KBM-7 (cell line): ENCODE results near the gene PCDH12.
"Not testable (repeated sequence)": the region's sequence is repeated elsewhere in the genome, so short reads cannot be mapped to it uniquely, and the experiment has no call there.

Experiments used
- DNase-seq: peaks from one replicate; pipeline ENCODE4 v3.0.0-alpha.2; 2015
- in situ Hi-C: fragments of 300-500 bp; cut with MboI; formaldehyde crosslinking; loops from 2 replicates; pipeline ENCODE4 v1.14.3; 2020; ENCODE audit warnings: low sequenced_read_pairs, low pct_unique_long_range_greater_than_20kb, mixed read lengths

The PCDH12 gene

GRCh38 chr5:141944076-141944475, 13.9 kb downstream of the PCDH12 start:
- no peak for DNase-seq
- in situ Hi-C loops, result no loop called here

GRCh38 chr5:141942185-141942857, 15.7 kb downstream of the PCDH12 start:
- DNase-seq, result no peak
- in situ Hi-C loops, result no loop called here

GRCh38 chr5:141941779-141942178, 16.2 kb downstream of the PCDH12 start:
- no peak for DNase-seq
- in situ Hi-C loops, result no loop called here

GRCh38 chr5:141941307-141941706, 16.7 kb downstream of the PCDH12 start:
- in situ Hi-C loops, result no loop called here
- DNase-seq, result no peak

- in situ Hi-C loops, result no loop called here
Measured at GRCh38 chr5:141940695-141941271, 17.2 kb downstream of the PCDH12 start.

GRCh38 chr5:141935538-141935937, 22.5 kb downstream of the PCDH12 start:
- no peak for DNase-seq
- in situ Hi-C loops, result no loop called here

More at GRCh38 chr5:141940695-141941271, 17.2 kb downstream of the PCDH12 start:
- DNase-seq, result no peak

GRCh38 chr5:141934099-141934844, 23.7 kb downstream of the PCDH12 start:
- no peak for DNase-seq
- in situ Hi-C loops, result no loop called here

GRCh38 chr5:141933151-141933550, 24.9 kb downstream of the PCDH12 start:
- in situ Hi-C loops, result no loop called here
- DNase-seq, result no peak

GRCh38 chr5:141931694-141932093, 26.3 kb downstream of the PCDH12 start:
- no peak for DNase-seq
- in situ Hi-C loops, result no loop called here

- in situ Hi-C loops, result no loop called here
- DNase-seq, result no peak
Measured at GRCh38 chr5:141929398-141930058, 28.5 kb downstream of the PCDH12 start.

- DNase-seq, result no peak
- in situ Hi-C loops, result no loop called here
Measured at GRCh38 chr5:141928051-141928450, 30.0 kb downstream of the PCDH12 start.

GRCh38 chr5:141926434-141926833, 31.6 kb downstream of the PCDH12 start:
- in situ Hi-C loops, result no loop called here
- no peak for DNase-seq

GRCh38 chr5:141923448-141924313, 34.3 kb downstream of the PCDH12 start, which contains the start of gene DELE1:
Gene DELE1 (plus strand): TSS chr5:141923871. CDS start chr5:141923942, 71 bp downstream.
- in situ Hi-C loops, result no loop called here
- peak; percentile 97 for DNase-seq

- in situ Hi-C loops, DNase-seq: not testable (repeated sequence)
Measured at GRCh38 chr5:141922827-141923447, 35.1 kb downstream of the PCDH12 start.

GRCh38 chr5:141920771-141921170, 37.2 kb downstream of the PCDH12 start:
- in situ Hi-C loops, result no loop called here
- DNase-seq, result no peak

GRCh38 chr5:141919218-141920119, 38.5 kb downstream of the PCDH12 start:
- DNase-seq, result no peak
- in situ Hi-C loops, result no loop called here

GRCh38 chr5:141917760-141918159, 40.2 kb downstream of the PCDH12 start:
- no peak for DNase-seq
- in situ Hi-C loops, result no loop called here
